ENCODE measurements around the gene DENND5A. TPM values are rescaled to one million over a fixed set of nuclear protein-coding genes. Genes with fewer than 3 reads are reported as not detected.
"Not testable (repeated sequence)": the region's sequence is repeated elsewhere in the genome, so short reads cannot be mapped to it uniquely, and the experiment has no call there.

Gene DENND5A
- total and polyA plus RNA-seq, 2 experiments from 2014 or later, result 99.5 to 196 TPM

- no peak for TF ChIP-seq CTCF (IDR thresholded peaks at IDR 0.05; ENCODE audit: low read depth, low read length)
- peaks cover 10% of the 10 kb centered on the region for H3K4me1 ChIP-seq (ENCODE audit: low read depth)
Observed at GRCh38 chr11:9214765-9215164, 50.4 kb downstream of the DENND5A start.

GRCh38 chr11:9211322-9211721 lies 53.8 kb downstream of the DENND5A start:
- Histone ChIP-seq H3K4me3 (no peak overlapping the region), H3K36me3 (no peaks in the 10 kb centered on the region), H3K27me3 (no peaks in the 10 kb centered on the region), H3K9me3 (ENCODE audit: low read depth) (no peaks in the 10 kb centered on the region), H3K27ac (peak overlapping the region; percentile 43), H3K4me1 (ENCODE audit: low read depth) (peaks cover 39% of the 10 kb centered on the region)
- no peak for DNase-seq (ENCODE audit: low read depth in 1 of 2, low spot score in 1 of 2)
- no peak for TF ChIP-seq CTCF (IDR thresholded peaks at IDR 0.05; ENCODE audit: low read depth, low read length)

More at GRCh38 chr11:9214765-9215164, 50.4 kb downstream of the DENND5A start:
- peak overlapping the region; percentile 37 for H3K27ac ChIP-seq
- no peaks in the 10 kb centered on the region for H3K36me3 ChIP-seq
- H3K9me3 ChIP-seq (ENCODE audit: low read depth), result no peaks in the 10 kb centered on the region
- peak in 1 of 2 donors; percentile 35 for DNase-seq (ENCODE audit: low read depth in 1 of 2, low spot score in 1 of 2)
- no peak overlapping the region for H3K4me3 ChIP-seq
- H3K27me3 ChIP-seq, result no peaks in the 10 kb centered on the region

GRCh38 chr11:9210922-9211320 lies 54.2 kb downstream of the DENND5A start:
- TF ChIP-seq CTCF (IDR thresholded peaks at IDR 0.05; ENCODE audit: low read depth, low read length), result no peak
- peak in 1 of 2 donors; percentile 43 for DNase-seq (ENCODE audit: low read depth in 1 of 2, low spot score in 1 of 2)
- peaks cover 43% of the 10 kb centered on the region for H3K4me1 ChIP-seq (ENCODE audit: low read depth)

GRCh38 chr11:9210224-9210921 lies 54.8 kb downstream of the DENND5A start:
- H3K27me3 ChIP-seq, result no peaks in the 10 kb centered on the region
- no peak for DNase-seq (ENCODE audit: low read depth in 1 of 2, low spot score in 1 of 2)
- peak overlapping the region; percentile 82 for H3K27ac ChIP-seq
- TF ChIP-seq CTCF (IDR thresholded peaks at IDR 0.05; ENCODE audit: low read depth, low read length), result no peak
- no peaks in the 10 kb centered on the region for H3K9me3 ChIP-seq (ENCODE audit: low read depth)
- no peak overlapping the region for H3K4me3 ChIP-seq
- no peaks in the 10 kb centered on the region for H3K36me3 ChIP-seq
- peaks cover 49% of the 10 kb centered on the region for H3K4me1 ChIP-seq (ENCODE audit: low read depth)

More at GRCh38 chr11:9210922-9211320, 54.2 kb downstream of the DENND5A start:
- no peak overlapping the region for H3K4me3 ChIP-seq
- H3K27me3 ChIP-seq, result no peaks in the 10 kb centered on the region
- H3K9me3 ChIP-seq (ENCODE audit: low read depth), result no peaks in the 10 kb centered on the region
- H3K27ac ChIP-seq, result peak overlapping the region; percentile 43
- no peaks in the 10 kb centered on the region for H3K36me3 ChIP-seq

GRCh38 chr11:9209604-9210003 lies 55.5 kb downstream of the DENND5A start:
- H3K36me3 ChIP-seq; H3K4me3 ChIP-seq; DNase-seq (ENCODE audit: low read depth in 1 of 2, low spot score in 1 of 2); H3K27me3 ChIP-seq; H3K9me3 ChIP-seq (ENCODE audit: low read depth): not testable (repeated sequence)
- H3K4me1 ChIP-seq (ENCODE audit: low read depth), result peaks cover 47% of the 10 kb centered on the region
- peak overlapping the region; percentile 82 for H3K27ac ChIP-seq

- Histone ChIP-seq H3K27ac (peak overlapping the region; percentile 82), H3K4me3 (no peak overlapping the region), H3K9me3 (ENCODE audit: low read depth) (no peaks in the 10 kb centered on the region), H3K4me1 (ENCODE audit: low read depth) (peaks cover 43% of the 10 kb centered on the region), H3K36me3 (no peaks in the 10 kb centered on the region), H3K27me3 (no peaks in the 10 kb centered on the region)
- peak in 1 of 2 donors; percentile 26 for DNase-seq (ENCODE audit: low read depth in 1 of 2, low spot score in 1 of 2)
- no peak for TF ChIP-seq CTCF (IDR thresholded peaks at IDR 0.05; ENCODE audit: low read depth, low read length)
Observed at GRCh38 chr11:9208726-9209501, 56.2 kb downstream of the DENND5A start.

All from cardiac muscle cell (in vitro differentiated cells and primary cell).